H1 (cell line): ENCODE results near the gene DHX57.

Source experiments
- CHD1 ChIP-seq: IDR thresholded peaks from 2 replicates; pipeline ENCODE4 v1.6.1; 2012; ENCODE audit warnings: low read depth, low read length, improper control_type of control experiment
- JUND ChIP-seq: IDR thresholded peaks from 2 replicates; pipeline ENCODE4 v1.6.1; 2011; ENCODE audit warnings: mild to moderate bottlenecking, improper control_type of control experiment, low read length
- POLR2A ChIP-seq, 2 experiments: IDR thresholded peaks; 1 replicate in 1 of 2; 2 replicates in 1 of 2; pipeline ENCODE4 v1.6.1; 2011; ENCODE audit warnings: low read depth in 2 of 2, low read length in 2 of 2, mild to moderate bottlenecking in 2 of 2; ENCODE audit errors: control extremely low read depth in 1 of 2

DNA sequence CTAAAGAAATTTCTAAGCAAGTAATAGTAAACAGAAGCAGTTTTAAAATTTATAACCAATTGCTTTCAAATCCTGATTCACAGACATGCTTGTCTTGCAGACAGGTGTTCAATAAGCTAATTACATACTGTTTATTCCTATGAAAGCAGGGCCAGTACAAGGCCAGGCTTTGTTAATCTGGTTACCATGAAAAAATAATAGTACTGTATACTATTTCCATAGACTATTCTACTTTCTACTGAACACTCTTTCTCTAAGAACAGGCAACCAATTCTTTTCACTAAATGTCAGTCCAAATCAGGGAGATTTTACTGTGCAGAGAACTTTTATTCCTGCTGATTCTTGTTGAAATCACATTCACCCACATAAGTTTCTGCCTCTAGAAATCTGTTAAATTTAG is 121.7 kb downstream of the DHX57 start:
- no peak for TF ChIP-seq JUND
- TF ChIP-seq POLR2A (IDR thresholded peaks at IDR 0.05; ENCODE audit: control extremely low read depth in 1 of 2, low read depth in 2 of 2, low read length in 2 of 2) = no peak
- no peak for TF ChIP-seq CHD1
